Lower lobe of right lung (tissue), 2 donors: ENCODE data around the gene CARM1. TPM values are rescaled to one million over a fixed set of nuclear protein-coding genes. Genes with fewer than 3 reads are reported as not detected.

Experiments
- ATAC-seq, 2 donors: fragments of 200-7000 bp; cut with Tn5 transposase; one replicate each; pipeline ENCODE4 v1.9.1; 2020 to 2022; ENCODE audit warnings: mild to moderate bottlenecking in 2 of 2, moderate library complexity in 2 of 2
- DNase-seq: peaks from one replicate; pipeline ENCODE4 v3.0.0-alpha.2; 2020
- H3K27ac ChIP-seq: fragments of 200-600 bp; one replicate; pipeline ENCODE4 v1.8.0; 2022
- H3K27me3 ChIP-seq: fragments of 200-600 bp; one replicate; pipeline ENCODE4 v1.8.0; 2022; ENCODE audit warnings: low read depth
- H3K36me3 ChIP-seq: fragments of 200-600 bp; one replicate; pipeline ENCODE4 v1.8.0; 2022; ENCODE audit warnings: mild to moderate bottlenecking
- H3K4me1 ChIP-seq: fragments of 200-600 bp; one replicate; pipeline ENCODE4 v1.8.0; 2022
- H3K4me3 ChIP-seq: fragments of 200-600 bp; one replicate; pipeline ENCODE4 v1.8.0; 2022; ENCODE audit warnings: mild to moderate bottlenecking
- H3K9me3 ChIP-seq: fragments of 200-600 bp; one replicate; pipeline ENCODE4 v1.8.0; 2022
- intact Hi-C: fragments of 100-400 bp; cut with DNase I; formaldehyde crosslinking; loops from one replicate; pipeline ENCODE4 v1.11.0; 2022
- total RNA-seq: library from RNA; stranded (reverse); fragmentation: NEBNext Ultra II Directional; extraction: Animal tissue kit (Norgen Biotek cat#: 25700); gene quantifications from one replicate; pipeline ENCODE4 v1.2.1, GENCODE V29; 2021
- TF ChIP-seq, protein P1 (sequence below): fragments of 200-600 bp; IDR thresholded peaks from one replicate; pipeline ENCODE4 v1.8.0; 2022; ENCODE audit warnings: antibody characterized with exemption, mild to moderate bottlenecking
- donor health status: DM: no; HTN: yes; CAD: no; lungs with severe emphysema.

The CARM1 gene
- total RNA-seq, 1 donor from 2014 or later = 27.5 TPM

DNA sequence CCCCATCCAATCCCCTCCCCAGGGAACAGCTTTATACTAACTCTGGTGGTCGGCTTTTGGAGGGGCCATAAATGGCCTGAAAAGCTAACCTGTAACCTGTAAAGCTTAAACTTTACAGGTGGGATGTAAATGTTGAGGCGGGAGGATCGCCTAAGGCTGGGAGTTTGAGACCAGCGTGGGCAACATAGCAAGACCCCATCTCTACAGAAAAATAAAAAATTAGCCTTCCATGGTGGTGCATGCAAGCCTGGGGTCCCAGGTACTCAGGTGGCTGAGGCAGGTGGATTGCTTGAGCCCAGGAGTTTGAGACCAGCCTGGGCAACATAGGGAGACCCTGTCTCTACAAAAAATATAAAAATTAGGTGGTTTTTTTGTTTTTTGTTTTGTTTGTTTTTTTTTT is 18.5 kb downstream of the CARM1 start:
- no peaks in the 10 kb centered on the region for H3K36me3 ChIP-seq
- no peaks in the 10 kb centered on the region for H3K27me3 ChIP-seq
- DNase-seq (no peak), ATAC-seq (no peak)
- peaks cover 4% of the 10 kb centered on the region for H3K4me1 ChIP-seq
- H3K9me3 ChIP-seq = no peaks in the 10 kb centered on the region
- TF ChIP-seq, protein P1, sequence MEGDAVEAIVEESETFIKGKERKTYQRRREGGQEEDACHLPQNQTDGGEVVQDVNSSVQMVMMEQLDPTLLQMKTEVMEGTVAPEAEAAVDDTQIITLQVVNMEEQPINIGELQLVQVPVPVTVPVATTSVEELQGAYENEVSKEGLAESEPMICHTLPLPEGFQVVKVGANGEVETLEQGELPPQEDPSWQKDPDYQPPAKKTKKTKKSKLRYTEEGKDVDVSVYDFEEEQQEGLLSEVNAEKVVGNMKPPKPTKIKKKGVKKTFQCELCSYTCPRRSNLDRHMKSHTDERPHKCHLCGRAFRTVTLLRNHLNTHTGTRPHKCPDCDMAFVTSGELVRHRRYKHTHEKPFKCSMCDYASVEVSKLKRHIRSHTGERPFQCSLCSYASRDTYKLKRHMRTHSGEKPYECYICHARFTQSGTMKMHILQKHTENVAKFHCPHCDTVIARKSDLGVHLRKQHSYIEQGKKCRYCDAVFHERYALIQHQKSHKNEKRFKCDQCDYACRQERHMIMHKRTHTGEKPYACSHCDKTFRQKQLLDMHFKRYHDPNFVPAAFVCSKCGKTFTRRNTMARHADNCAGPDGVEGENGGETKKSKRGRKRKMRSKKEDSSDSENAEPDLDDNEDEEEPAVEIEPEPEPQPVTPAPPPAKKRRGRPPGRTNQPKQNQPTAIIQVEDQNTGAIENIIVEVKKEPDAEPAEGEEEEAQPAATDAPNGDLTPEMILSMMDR = no peak
- no peak overlapping the region for H3K4me3 ChIP-seq
- H3K27ac ChIP-seq = no peak overlapping the region
- intact Hi-C loops = no loop called here

GRCh38 chr19:10891405-10892086 is 20.2 kb downstream of the CARM1 start:
- DNase-seq (no peak), ATAC-seq (peak in 1 of 2 donors; percentile 11)
- Histone ChIP-seq H3K9me3 (no peaks in the 10 kb centered on the region), H3K27me3 (no peaks in the 10 kb centered on the region), H3K36me3 (no peaks in the 10 kb centered on the region), H3K4me3 (no peak overlapping the region), H3K4me1 (peaks cover 7% of the 10 kb centered on the region), H3K27ac (no peak overlapping the region)
- TF ChIP-seq, protein P1 = no peak
- intact Hi-C loops = no loop called here

- DNase-seq = no peak
- intact Hi-C loops = no loop called here
- Histone ChIP-seq H3K36me3 (no peaks in the 10 kb centered on the region), H3K9me3 (no peaks in the 10 kb centered on the region), H3K27me3 (no peaks in the 10 kb centered on the region), H3K4me1 (peaks cover 15% of the 10 kb centered on the region), H3K27ac (no peak overlapping the region), H3K4me3 (no peak overlapping the region)
- ATAC-seq = no peak
- TF ChIP-seq, protein P1 = no peak
Observed at GRCh38 chr19:10892256-10892655, 20.9 kb downstream of the CARM1 start.

DNA sequence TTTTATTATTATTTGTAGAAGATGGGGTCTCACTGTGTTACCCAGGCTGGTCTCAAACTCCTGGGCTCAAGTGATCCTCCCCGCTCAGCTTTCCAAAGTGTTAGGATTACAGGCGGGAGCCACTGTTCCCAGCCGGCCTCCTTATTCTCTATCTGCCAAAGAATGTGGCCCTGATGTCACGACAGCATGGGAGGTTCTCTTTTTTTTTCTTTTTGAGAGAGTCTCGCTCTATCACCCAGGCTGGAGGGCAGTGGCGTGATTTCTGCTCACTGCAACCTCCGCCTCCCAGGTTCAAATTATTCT is 23.5 kb downstream of the CARM1 start:
- no peak overlapping the region for H3K27ac ChIP-seq
- no peak overlapping the region for H3K4me3 ChIP-seq
- DNase-seq (no peak), ATAC-seq (no peak)
- H3K36me3 ChIP-seq = no peaks in the 10 kb centered on the region
- no peaks in the 10 kb centered on the region for H3K9me3 ChIP-seq
- no peaks in the 10 kb centered on the region for H3K27me3 ChIP-seq
- TF ChIP-seq, protein P1 = no peak
- intact Hi-C loops = no loop called here
- H3K4me1 ChIP-seq = peaks cover 27% of the 10 kb centered on the region

- H3K4me3 ChIP-seq = no peak overlapping the region
- intact Hi-C loops = no loop called here
- DNase-seq = no peak
Observed at GRCh38 chr19:10895363-10895762, 24.0 kb downstream of the CARM1 start.

More at GRCh38 chr19:10895363-10895762, 24.0 kb downstream of the CARM1 start:
- Histone ChIP-seq H3K4me1 (peaks cover 27% of the 10 kb centered on the region), H3K9me3 (no peaks in the 10 kb centered on the region), H3K27ac (no peak overlapping the region), H3K36me3 (no peaks in the 10 kb centered on the region), H3K27me3 (no peaks in the 10 kb centered on the region)
- ATAC-seq = no peak
- TF ChIP-seq, protein P1 = no peak
